Erythroblast (primary cell): Measurements from ENCODE around the gene OSBPL10.
"Not testable (repeated sequence)": the region's sequence is repeated elsewhere in the genome, so short reads cannot be mapped to it uniquely, and the experiment has no call there.

Experiments used
- GATA1 ChIP-seq: IDR thresholded peaks from 2 replicates; pipeline ENCODE4 v1.6.1; 2011; ENCODE audit warnings: low read depth, mild to moderate bottlenecking, control low read depth, low read length, moderate library complexity
- POLR2A ChIP-seq: IDR thresholded peaks from 2 replicates; pipeline ENCODE4 v1.6.1; 2011; ENCODE audit warnings: mild to moderate bottlenecking, low read length

- TF ChIP-seq POLR2A, GATA1: not testable (repeated sequence)
These were observed 291.5 kb downstream of the OSBPL10 start for GRCh38 chr3:31689523-31689922.
